ENCODE data around the gene RNF182.
"Not testable (repeated sequence)": the region's sequence is repeated elsewhere in the genome, so short reads cannot be mapped to it uniquely, and the experiment has no call there.

The RNF182 gene

GRCh38 chr6:13972602-13973001, 47.9 kb downstream of the RNF182 start:
- not testable (repeated sequence) for DNase-seq

DNA sequence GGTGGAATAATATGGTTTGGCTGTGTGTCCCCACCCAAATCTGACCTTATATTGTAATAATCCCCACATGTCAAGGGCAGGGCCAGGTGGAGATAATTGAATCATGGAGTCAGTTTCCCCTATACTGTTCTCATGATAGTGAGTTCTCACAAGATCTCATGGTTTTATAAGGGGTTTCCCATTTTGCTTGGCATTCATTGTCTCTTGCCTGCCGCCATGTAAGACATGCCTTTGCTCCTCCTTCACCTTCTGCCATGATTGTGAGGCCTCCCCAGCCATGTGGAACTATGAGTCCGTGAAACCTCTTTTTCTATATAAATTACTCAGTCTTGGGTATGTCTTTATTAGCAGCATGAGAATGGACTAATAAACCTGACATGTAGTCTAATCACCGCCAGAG, 48.7 kb downstream of the RNF182 start:
- DNase-seq, result not testable (repeated sequence)

GRCh38 chr6:13978102-13978640, 53.4 kb downstream of the RNF182 start:
- DNase-seq, result no peak

- no peak for DNase-seq
Observed at GRCh38 chr6:13978787-13979186, 54.0 kb downstream of the RNF182 start.

- no peak for DNase-seq
Observed at GRCh38 chr6:13979284-13980171, 54.8 kb downstream of the RNF182 start.

DNA sequence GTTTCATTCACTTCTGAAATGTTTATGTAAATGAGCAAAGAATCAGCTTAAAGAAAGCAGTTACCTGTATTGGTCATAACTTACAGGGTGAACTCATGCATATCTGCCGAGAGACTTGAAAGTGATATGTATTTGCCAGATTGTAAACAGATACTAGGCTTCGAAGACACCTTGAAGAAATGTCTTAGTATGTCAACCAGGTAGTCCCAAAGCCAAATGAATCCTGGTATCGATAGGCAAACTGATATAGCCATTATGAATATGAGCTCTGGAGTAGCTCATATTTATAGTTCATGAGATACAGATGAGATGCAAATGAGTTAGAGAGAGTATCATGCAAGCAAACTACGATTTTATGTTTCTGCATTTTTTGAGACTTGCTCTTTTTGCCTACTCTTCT, 55.8 kb downstream of the RNF182 start:
- DNase-seq, result no peak

DNA sequence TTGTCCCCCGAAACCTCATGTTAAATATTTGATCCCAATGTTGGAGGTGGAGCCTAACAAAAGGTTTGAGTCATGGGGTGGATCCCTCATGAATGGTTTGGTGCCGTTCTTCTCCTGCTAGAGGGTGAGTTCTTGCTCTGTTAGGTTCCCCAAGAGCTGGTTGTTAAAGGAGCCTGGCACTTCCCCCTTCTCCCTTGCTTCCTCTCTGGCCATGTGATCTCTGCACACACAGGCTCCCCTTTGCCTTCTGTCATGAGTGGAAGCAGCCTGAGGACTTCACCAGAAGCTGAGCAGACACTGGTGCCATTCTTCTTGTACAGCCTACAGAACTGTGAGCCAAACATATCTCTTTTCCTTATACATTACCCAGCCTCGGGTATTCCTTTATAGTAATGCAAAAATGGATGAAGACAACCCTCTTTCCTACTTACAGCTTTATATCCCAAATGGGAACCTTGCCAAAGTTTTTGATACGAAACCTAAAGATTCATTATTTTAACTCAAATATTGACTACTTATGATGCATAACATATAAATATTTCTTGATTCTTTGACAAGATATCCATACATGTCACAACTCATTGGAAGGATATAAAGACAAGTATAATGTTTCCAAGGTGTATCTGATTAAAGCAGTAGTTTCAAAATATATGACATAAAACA, 61.0 kb downstream of the RNF182 start:
- no peak for DNase-seq

- no peak for DNase-seq
Observed at GRCh38 chr6:13986700-13987399, 62.1 kb downstream of the RNF182 start.

DNA sequence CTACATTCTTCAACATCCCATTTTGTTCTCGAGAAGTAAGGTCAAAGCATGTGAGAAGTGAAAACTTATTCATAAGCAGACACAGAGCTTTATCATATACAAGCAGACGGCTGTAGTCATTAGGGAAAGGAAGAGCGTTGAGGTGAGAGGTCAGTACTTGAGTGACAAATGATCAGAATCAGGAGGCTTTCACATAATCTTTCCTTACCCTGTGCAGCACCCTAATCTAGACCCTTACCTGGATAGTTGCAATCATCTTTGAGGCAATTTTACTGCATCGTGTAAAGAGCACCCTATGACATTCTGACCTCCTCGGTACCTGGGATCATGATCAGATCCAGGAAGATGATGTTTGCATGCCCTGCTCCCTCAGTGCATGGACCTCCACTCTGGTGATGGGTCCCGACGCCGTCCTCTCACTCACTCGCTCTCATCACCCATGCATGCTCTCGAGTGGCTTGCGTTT, 62.7 kb downstream of the RNF182 start:
- DNase-seq, result no peak

DNA sequence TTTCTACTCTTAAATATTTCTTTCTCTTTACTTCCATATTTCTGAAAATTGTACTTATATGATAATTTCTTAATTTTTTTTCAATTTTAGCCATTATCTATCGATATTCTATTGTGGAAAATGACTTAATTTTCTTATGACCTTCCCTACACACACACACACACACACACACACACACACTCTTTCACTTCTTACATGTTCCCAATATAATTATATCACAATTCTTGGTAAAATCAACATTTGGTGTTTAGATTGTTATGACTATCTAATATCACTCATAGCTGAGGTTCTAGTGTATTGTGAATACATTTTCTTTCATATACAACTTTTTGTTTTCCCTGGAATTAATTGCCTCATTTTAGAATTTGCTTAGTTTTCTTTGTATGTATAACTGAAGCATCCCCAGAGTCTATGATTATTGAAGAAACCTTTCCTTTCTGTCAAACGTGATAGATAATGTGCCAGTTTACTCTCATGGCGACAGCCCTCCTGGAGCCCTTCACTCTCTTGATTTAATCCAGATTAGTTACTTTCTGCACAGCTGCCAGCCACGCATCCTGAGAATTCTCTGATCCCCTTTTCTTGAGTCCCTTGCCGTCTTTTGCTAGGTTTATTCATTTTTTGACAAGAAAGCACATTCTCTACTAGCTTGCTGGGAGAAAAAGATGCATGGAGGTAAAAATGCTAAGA, 63.4 kb downstream of the RNF182 start:
- DNase-seq, result no peak

DNA sequence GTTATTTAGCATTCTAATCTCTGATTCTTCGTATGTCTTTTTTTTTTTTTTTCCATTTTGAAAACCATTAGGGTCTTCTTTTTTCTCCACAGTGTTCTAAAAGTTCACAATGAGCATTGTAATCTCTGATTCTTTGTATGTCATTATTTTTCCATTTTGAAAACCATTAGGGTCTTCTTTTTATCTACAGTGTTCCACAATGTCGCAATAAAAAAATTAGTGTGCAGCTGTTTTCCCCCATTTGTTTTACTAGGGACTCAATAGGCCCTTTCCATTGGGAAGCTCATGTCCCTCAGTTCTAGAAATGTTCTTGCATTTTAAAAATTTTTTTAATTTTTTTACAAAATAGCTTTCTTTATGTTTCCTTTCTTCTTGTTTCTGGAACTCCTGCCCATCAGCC, 64.2 kb downstream of the RNF182 start:
- DNase-seq, result no peak

DNA sequence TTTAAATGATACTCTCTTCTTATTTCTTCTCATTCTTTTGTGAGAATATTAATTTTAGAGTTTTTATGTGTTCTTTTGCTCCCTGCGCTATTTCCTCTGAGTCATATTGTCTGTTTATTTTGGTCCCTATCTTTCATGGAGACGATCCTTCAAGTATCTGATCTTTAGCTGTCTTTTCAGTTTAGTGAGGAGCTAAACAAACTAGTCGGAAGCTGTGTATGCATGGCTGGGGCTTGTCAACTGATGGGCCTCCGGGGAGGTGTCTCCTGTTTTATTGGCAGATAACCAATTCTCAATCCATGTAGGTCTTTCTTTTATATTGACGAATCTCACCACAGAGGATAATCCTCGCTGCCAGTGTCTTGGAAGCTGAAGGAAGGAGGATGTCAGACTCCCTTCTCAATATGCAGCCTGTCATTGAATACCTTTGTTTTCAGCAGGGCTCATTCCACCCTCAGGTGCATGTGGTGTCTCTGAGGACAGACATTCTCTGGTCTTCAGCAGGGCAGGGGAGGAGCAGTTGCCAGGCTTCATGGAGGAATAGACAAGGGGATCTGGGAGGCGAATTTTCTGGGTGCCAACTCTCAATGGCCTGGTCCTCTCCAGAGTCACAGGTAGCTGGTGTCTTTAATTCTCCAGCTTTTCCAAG, 64.9 kb downstream of the RNF182 start:
- no peak for DNase-seq

DNA sequence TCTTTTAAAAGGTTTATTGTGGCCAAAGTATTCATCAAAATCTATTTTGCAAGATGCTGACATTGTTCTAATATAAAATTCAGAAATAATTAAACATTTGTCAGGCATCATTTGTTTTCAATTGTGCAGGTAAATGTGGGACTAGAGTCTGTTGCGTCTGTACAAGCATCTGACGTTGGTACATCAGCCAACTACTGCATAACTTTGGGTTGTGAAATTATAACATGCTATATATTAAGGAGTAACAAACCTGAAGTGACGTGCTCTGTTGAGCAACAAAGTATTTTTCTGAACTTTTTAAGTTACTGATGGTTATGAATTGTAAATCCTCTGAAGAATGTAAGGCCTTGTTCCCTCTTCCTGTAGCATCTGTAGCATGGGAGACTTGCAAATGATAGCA, 66.0 kb downstream of the RNF182 start:
- DNase-seq, result no peak

GRCh38 chr6:13991393-13991792, 66.6 kb downstream of the RNF182 start:
- DNase-seq, result no peak

DNA sequence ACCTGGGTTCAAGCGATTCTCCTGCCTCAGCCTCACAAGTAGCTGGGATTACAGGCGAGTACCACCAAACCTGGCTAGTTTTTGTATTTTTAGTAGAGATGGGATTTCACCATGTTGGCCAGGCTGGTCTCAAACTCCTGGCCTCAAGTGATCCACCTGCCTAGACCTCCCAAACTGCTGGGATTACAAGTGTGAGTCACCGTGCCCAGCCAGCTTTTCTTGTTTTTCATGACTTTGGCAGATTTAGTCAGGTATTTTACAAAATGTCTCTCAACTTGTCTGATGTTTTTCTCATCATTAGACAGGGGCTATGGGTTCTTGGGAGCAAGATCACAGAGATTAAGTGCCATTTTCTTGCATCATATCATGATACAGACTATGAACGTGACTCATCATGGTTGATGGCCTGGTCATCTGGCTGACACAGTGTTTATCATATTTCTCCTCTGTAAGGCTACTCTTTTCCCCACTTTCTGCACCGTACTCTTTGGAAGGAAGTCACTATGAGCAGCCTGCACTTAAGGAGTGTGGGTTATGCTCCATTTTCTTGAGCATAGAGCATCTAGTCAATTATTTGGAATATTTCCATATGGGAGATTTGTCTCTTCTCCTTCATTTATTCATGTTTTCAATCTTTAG, 67.8 kb downstream of the RNF182 start:
- no peak for DNase-seq

DNA sequence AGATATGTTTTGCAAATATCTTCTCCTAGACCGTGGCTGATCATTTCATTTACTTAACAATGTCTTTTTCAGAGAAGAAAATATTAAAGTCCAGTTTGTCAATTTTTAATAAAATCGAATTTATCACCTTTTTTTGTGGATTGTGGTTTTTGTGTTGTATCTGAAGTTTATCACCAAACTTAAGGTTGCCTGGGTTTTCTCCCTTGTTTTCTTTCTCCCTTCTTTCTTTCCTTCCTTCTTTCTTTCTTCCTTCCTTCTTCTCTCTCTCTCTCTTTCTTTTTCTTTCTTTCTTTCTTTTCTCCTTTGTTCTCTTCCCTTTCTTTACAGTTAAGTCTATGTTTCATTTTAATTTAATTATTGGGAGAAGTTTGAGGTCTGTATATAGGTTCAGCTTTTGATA, 68.7 kb downstream of the RNF182 start:
- DNase-seq, result no peak

DNA sequence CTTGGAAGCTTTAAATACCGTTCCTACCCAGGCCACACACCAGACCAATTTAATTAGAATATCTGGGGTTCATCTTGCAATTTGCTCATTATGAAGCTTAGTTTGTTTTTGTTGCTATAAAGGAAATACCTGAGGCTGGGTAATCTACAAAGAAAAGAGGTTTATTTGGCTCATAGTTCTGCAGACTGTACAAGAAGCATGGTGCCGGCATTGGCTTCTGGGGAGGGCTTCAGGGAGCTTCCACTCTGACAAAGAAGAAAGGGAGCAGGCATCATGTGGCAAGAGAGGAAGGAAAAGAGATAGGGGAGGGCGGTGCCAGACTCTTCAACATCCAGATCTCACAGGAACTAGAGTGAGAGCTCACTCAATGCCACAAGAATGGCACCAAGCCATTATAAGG, 73.6 kb downstream of the RNF182 start:
- DNase-seq, result no peak

GRCh38 chr6:14000901-14001300, 76.1 kb downstream of the RNF182 start:
- DNase-seq, result no peak

GRCh38 chr6:14001329-14002012, 76.7 kb downstream of the RNF182 start:
- DNase-seq, result no peak

DNA sequence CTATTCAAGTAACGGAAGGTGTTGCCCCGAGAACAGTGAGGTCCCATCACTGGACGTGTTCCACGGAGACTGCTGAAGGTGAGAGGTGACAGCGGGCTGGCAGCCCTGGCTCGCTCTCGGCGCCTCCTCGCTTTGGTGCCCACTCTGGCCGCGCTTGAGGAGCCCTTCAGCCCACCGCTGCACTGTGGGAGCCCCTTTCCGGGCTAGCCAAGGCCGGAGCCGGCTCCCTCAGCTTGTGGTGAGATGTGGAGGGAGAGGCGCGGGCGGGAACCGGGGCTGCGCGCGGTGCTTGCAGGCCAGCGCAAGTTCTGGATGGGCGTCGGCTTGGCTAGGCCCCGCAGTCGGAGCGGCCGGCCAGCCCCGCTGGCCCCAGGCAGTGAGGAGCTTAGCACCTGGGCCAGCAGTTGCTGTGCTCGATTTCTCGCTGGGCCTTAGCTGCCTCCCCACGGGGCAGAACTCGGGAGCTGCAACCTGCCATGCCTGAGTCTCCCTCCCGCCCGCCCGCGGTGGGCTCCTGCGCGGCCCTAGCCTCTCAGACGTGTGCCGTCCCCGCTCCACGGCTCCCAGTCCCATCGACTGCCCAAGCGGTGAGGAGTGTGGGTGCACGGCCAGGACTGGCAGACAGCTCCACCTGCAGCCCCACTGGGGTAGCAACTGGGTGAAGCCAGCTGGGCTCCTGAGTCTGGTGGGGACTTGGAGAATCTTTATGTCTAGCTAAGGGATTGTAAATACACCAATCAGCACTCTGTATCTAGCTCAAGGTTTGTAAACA, 77.6 kb downstream of the RNF182 start:
- no peak for DNase-seq

Measured in COR-L47 (cell line).